Measurements from ENCODE around the gene MCU.

MCU gene

GRCh38 chr10:72653383-72654096 is 38.4 kb upstream of the MCU start:
- TF ChIP-seq MYC (IDR thresholded peaks at IDR 0.05; ENCODE audit: low read depth, low read length) (no peak), POLR2A (IDR thresholded peaks at IDR 0.05; ENCODE audit: extremely low read depth, insufficient read length) (no peak), MAX (IDR thresholded peaks at IDR 0.05; ENCODE audit: low read depth, low read length) (no peak), CTCF (IDR thresholded peaks at IDR 0.05; ENCODE audit: low read depth, low read length) (no peak)
- H3K4me3 ChIP-seq (ENCODE audit: low read depth, low read length), result no peak overlapping the region
- no peak for DNase-seq (ENCODE audit: low read depth)

GRCh38 chr10:72654720-72655119 is 37.2 kb upstream of the MCU start:
- TF ChIP-seq CTCF (IDR thresholded peaks at IDR 0.05; ENCODE audit: low read depth, low read length) (no peak), MYC (IDR thresholded peaks at IDR 0.05; ENCODE audit: low read depth, low read length) (no peak), POLR2A (IDR thresholded peaks at IDR 0.05; ENCODE audit: extremely low read depth, insufficient read length) (no peak), MAX (IDR thresholded peaks at IDR 0.05; ENCODE audit: low read depth, low read length) (no peak)
- H3K4me3 ChIP-seq (ENCODE audit: low read depth, low read length), result no peak overlapping the region
- no peak for DNase-seq (ENCODE audit: low read depth)

- TF ChIP-seq MYC (IDR thresholded peaks at IDR 0.05; ENCODE audit: low read depth, low read length) (no peak), MAX (IDR thresholded peaks at IDR 0.05; ENCODE audit: low read depth, low read length) (no peak), POLR2A (IDR thresholded peaks at IDR 0.05; ENCODE audit: extremely low read depth, insufficient read length) (no peak)
- no peak for DNase-seq (ENCODE audit: low read depth)
- no peak overlapping the region for H3K4me3 ChIP-seq (ENCODE audit: low read depth, low read length)
Measured at GRCh38 chr10:72658696-72659400, 33.1 kb upstream of the MCU start.

GRCh38 chr10:72659694-72660093 is 32.2 kb upstream of the MCU start:
- no peak for TF ChIP-seq POLR2A (IDR thresholded peaks at IDR 0.05; ENCODE audit: extremely low read depth, insufficient read length)
- TF ChIP-seq MYC (IDR thresholded peaks at IDR 0.05; ENCODE audit: low read depth, low read length), result no peak
- TF ChIP-seq MAX (IDR thresholded peaks at IDR 0.05; ENCODE audit: low read depth, low read length), result no peak
- TF ChIP-seq CTCF (IDR thresholded peaks at IDR 0.05; ENCODE audit: low read depth, low read length), result no peak
- DNase-seq (ENCODE audit: low read depth), result no peak
- no peak overlapping the region for H3K4me3 ChIP-seq (ENCODE audit: low read depth, low read length)

GRCh38 chr10:72660220-72660619 is 31.7 kb upstream of the MCU start:
- no peak for TF ChIP-seq MAX (IDR thresholded peaks at IDR 0.05; ENCODE audit: low read depth, low read length)
- TF ChIP-seq MYC (IDR thresholded peaks at IDR 0.05; ENCODE audit: low read depth, low read length), result no peak
- no peak for TF ChIP-seq CTCF (IDR thresholded peaks at IDR 0.05; ENCODE audit: low read depth, low read length)
- H3K4me3 ChIP-seq (ENCODE audit: low read depth, low read length), result no peak overlapping the region
- no peak for DNase-seq (ENCODE audit: low read depth)

- no peak for TF ChIP-seq CTCF (IDR thresholded peaks at IDR 0.05; ENCODE audit: low read depth, low read length)
- TF ChIP-seq MAX (IDR thresholded peaks at IDR 0.05; ENCODE audit: low read depth, low read length), result no peak
- DNase-seq (ENCODE audit: low read depth), result no peak
- H3K4me3 ChIP-seq (ENCODE audit: low read depth, low read length), result no peak overlapping the region
Measured at GRCh38 chr10:72661431-72661830, 30.5 kb upstream of the MCU start.
